Measurements from ENCODE around the gene MAP2K7. TPM values are rescaled to one million over a fixed set of nuclear protein-coding genes. Genes with fewer than 3 reads are reported as not detected.

MAP2K7 gene
- 17.3 TPM for polyA plus RNA-seq (2013)

DNA sequence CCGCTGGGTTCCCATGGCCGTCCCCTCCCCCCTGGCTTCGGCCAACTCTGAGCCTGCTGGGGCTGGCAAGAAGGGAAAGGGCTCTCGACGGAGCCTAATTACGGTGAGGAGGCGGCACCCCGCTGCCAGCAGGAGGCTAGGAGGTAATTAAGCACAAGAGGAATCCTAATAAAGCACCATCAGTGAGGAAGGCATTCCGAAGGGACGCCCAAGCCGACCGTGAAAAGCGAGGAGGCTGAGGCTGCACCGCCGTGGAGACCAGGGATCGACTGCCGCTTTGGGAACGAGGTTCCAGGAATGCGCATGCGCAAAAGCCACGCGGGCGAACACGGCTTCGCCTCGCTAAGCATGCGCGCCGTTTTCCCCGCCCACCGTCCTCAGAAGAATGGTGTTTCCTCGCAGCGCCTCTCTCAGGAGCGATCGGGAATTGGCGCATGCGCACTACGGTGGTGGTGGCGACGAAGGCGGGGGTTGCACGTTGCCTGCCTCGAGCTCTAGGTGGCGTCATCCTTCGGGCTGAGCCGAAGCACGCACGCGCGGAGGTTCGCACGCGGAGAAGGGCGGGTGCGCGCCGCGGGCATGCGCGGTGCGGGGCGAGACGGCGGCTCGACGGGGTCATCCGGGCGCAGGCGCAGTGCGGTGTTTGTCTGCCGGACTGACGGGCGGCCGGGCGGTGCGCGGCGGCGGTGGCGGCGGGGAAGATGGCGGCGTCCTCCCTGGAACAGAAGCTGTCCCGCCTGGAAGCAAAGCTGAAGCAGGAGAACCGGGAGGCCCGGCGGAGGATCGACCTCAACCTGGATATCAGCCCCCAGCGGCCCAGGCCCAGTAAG is at the start of gene MAP2K7:
Gene MAP2K7, plus strand, starts transcription at position 634 of the 830 bp plus-strand sequence. Its CDS starts 68 bp downstream, at position 702.
- 0% methylated on average over 84 of the region's 89 CpGs for WGBS (ENCODE audit: insufficient coverage)
- POLR2A ChIA-PET, result interaction anchor here (0.6 to 0.8 kb wide), 2 partner anchors 14 to 247 kb away, joined by 3 read pairs; no protein-coding TSS in a partner anchor
- Histone ChIP-seq H3K36me3 (ENCODE audit: control insufficient read depth in 4 of 4, insufficient read depth in 4 of 4, low read length in 3 of 4) (peaks cover 0 to 14% (median 7%) of the 10 kb centered on the region in 4 experiments), H3K9me3 (ENCODE audit: control extremely low read depth in 1 of 5, control insufficient read depth in 4 of 5, insufficient read depth in 2 of 5, low read depth in 1 of 5, low read length in 4 of 5) (no peaks in the 10 kb centered on the region), H3K4me1 (ENCODE audit: control extremely low read depth in 1 of 4, control insufficient read depth in 4 of 4, insufficient read depth in 4 of 4, low read length in 3 of 4) (peaks cover 0 to 24% (median 20%) of the 10 kb centered on the region in 4 experiments), H3K4me3 (ENCODE audit: control insufficient read depth in 1 of 7, extremely low read depth in 1 of 7, insufficient read depth in 4 of 7, low read depth in 2 of 7, low read length in 6 of 7) (peak within 1 kb of the TSS; percentile 65 to 91 (median 82)), H3K27ac (ENCODE audit: insufficient read depth in 1 of 2, low read depth in 1 of 2, low read length in 2 of 2, poor library complexity in 1 of 2, severe bottlenecking in 2 of 2) (peak within 1 kb of the TSS; percentile 25 to 82), H3K27me3 (replicated peaks in 2 of 5; ENCODE audit: control insufficient read depth in 4 of 5, insufficient read depth in 5 of 5, low read length in 4 of 5) (no peaks in the 10 kb centered on the region)
- DNase-seq, result peak; percentile 98 to 99 (median 98)
- CTCF ChIA-PET, result interaction anchor here (0.9 to 1.9 kb wide), 5 partner anchors 14 to 43 kb away, joined by 3 to 6 read pairs (median 5); no protein-coding TSS in a partner anchor

- Histone ChIP-seq H3K9me3 (ENCODE audit: control extremely low read depth in 1 of 5, control insufficient read depth in 4 of 5, insufficient read depth in 2 of 5, low read depth in 1 of 5, low read length in 4 of 5) (no peaks in the 10 kb centered on the region), H3K27ac (ENCODE audit: insufficient read depth in 1 of 2, low read depth in 1 of 2, low read length in 2 of 2, poor library complexity in 1 of 2, severe bottlenecking in 2 of 2) (no peak overlapping the region), H3K4me1 (ENCODE audit: control extremely low read depth in 1 of 4, control insufficient read depth in 4 of 4, insufficient read depth in 4 of 4, low read length in 3 of 4) (peaks cover 0 to 9% (median 5%) of the 10 kb centered on the region in 4 experiments), H3K4me3 (ENCODE audit: control insufficient read depth in 1 of 7, extremely low read depth in 1 of 7, insufficient read depth in 4 of 7, low read depth in 2 of 7, low read length in 6 of 7) (no peak overlapping the region), H3K36me3 (ENCODE audit: control insufficient read depth in 4 of 4, insufficient read depth in 4 of 4, low read length in 3 of 4) (no peaks in the 10 kb centered on the region), H3K27me3 (replicated peaks in 2 of 5; ENCODE audit: control insufficient read depth in 4 of 5, insufficient read depth in 5 of 5, low read length in 4 of 5) (peaks cover 0 to 15% (median 4%) of the 10 kb centered on the region in 5 experiments)
- 98% methylated on average over 14 of the region's 26 CpGs for WGBS (ENCODE audit: insufficient coverage)
- POLR2A ChIA-PET, result no interaction called here
- DNase-seq, result no peak
- CTCF ChIA-PET, result no interaction called here
Observed at GRCh38 chr19:7855426-7856108, 48.1 kb upstream of the MAP2K7 start.

- Histone ChIP-seq H3K4me1 (ENCODE audit: control extremely low read depth in 1 of 4, control insufficient read depth in 4 of 4, insufficient read depth in 4 of 4, low read length in 3 of 4) (peaks cover 0 to 13% (median 6%) of the 10 kb centered on the region in 4 experiments), H3K9me3 (ENCODE audit: control extremely low read depth in 1 of 5, control insufficient read depth in 4 of 5, insufficient read depth in 2 of 5, low read depth in 1 of 5, low read length in 4 of 5) (no peaks in the 10 kb centered on the region), H3K27me3 (replicated peaks in 2 of 5; ENCODE audit: control insufficient read depth in 4 of 5, insufficient read depth in 5 of 5, low read length in 4 of 5) (peaks cover 0 to 21% (median 4%) of the 10 kb centered on the region in 5 experiments), H3K4me3 (ENCODE audit: control insufficient read depth in 1 of 7, extremely low read depth in 1 of 7, insufficient read depth in 4 of 7, low read depth in 2 of 7, low read length in 6 of 7) (no peak overlapping the region), H3K36me3 (ENCODE audit: control insufficient read depth in 4 of 4, insufficient read depth in 4 of 4, low read length in 3 of 4) (no peaks in the 10 kb centered on the region), H3K27ac (ENCODE audit: insufficient read depth in 1 of 2, low read depth in 1 of 2, low read length in 2 of 2, poor library complexity in 1 of 2, severe bottlenecking in 2 of 2) (no peak overlapping the region)
- 97% methylated on average over 15 of the region's 16 CpGs for WGBS (ENCODE audit: insufficient coverage)
- ChIA-PET CTCF (no interaction called here), POLR2A (no interaction called here)
- DNase-seq, result no peak
Observed at GRCh38 chr19:7856109-7856591, 47.5 kb upstream of the MAP2K7 start.

DNA sequence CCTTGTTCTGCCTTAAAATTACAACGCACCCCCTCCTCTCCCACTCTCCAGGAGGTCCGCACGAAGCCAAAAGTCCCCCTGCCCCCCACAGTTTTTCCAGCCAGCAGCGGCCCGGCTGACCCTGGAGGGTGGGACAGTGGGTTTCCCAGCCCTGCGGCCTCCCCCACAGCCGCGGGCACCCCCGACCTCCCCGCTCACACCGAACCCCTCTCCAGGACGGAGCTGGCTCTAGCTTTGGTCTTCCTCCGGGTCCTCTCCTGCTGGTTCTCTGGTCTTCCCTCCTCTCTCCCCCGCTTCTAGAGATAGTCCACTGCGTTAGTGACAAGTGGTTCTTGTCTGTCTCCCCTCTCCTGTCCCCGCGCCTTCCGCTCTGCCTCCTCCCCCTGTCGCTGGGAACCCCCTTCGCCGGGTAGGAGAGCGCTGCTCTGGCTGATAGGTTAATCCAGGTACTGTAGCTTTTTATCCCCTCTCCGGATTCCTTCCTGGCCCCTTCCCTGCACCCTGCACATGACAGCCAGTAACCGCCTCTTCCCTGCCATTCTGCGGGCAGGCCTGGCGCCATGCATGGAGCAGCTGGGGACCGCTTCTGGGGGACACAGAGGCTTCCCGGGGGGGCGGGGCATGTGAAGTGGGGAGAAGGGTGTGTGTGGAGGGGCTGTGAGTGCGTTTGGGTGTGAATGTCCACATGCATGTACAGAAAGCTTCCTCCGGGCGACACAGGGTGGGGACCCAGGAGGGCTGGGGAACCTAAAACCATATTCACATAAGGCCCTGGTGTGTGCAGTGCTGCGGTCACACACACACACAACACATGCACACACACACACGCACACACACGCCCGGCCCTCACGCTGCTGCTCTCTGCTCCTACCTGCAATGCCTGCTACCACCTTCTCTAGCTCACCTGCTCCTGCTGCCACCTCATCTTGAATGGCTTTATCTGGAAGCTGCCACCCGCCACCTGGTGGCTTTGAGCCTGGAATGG is 46.7 kb upstream of the MAP2K7 start:
- H3K27me3 ChIP-seq (replicated peaks in 2 of 5; ENCODE audit: control insufficient read depth in 4 of 5, insufficient read depth in 5 of 5, low read length in 4 of 5), result peaks cover 0 to 29% (median 4%) of the 10 kb centered on the region in 5 experiments
- no peaks in the 10 kb centered on the region for H3K36me3 ChIP-seq (ENCODE audit: control insufficient read depth in 4 of 4, insufficient read depth in 4 of 4, low read length in 3 of 4)
- H3K4me3 ChIP-seq (ENCODE audit: control insufficient read depth in 1 of 7, extremely low read depth in 1 of 7, insufficient read depth in 4 of 7, low read depth in 2 of 7, low read length in 6 of 7), result no peak overlapping the region
- POLR2A ChIA-PET, result no interaction called here
- DNase-seq, result no peak
- WGBS (ENCODE audit: insufficient coverage), result 91% methylated on average over 32 of the region's 38 CpGs
- H3K4me1 ChIP-seq (ENCODE audit: control extremely low read depth in 1 of 4, control insufficient read depth in 4 of 4, insufficient read depth in 4 of 4, low read length in 3 of 4), result peaks cover 0 to 21% (median 13%) of the 10 kb centered on the region in 4 experiments
- no peaks in the 10 kb centered on the region for H3K9me3 ChIP-seq (ENCODE audit: control extremely low read depth in 1 of 5, control insufficient read depth in 4 of 5, insufficient read depth in 2 of 5, low read depth in 1 of 5, low read length in 4 of 5)
- CTCF ChIA-PET, result interaction anchor here (0.8 to 1.5 kb wide), 2 partner anchors 9 to 44 kb away, joined by 3 to 4 read pairs; no protein-coding TSS in a partner anchor
- H3K27ac ChIP-seq (ENCODE audit: insufficient read depth in 1 of 2, low read depth in 1 of 2, low read length in 2 of 2, poor library complexity in 1 of 2, severe bottlenecking in 2 of 2), result no peak overlapping the region

DNA sequence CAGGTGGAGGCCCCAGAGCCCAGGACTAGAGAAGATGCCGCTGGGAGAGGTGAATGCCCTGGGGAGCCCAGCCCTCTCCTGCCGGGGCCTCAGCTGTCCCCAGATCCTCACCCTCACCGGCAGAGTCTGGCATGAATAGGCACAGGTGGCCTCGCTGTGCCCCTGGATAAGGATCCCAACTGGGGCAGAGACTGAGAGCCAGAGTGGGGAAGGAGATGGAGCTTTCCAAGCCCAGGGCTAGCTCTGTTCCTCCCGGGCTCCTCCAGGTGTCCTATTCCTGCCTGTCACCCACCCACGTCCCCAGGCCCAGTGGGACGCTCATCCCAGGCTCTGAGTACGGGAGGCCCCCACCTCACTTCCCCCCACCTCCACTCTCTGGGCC is 46.0 kb upstream of the MAP2K7 start:
- Histone ChIP-seq H3K27ac (ENCODE audit: insufficient read depth in 1 of 2, low read depth in 1 of 2, low read length in 2 of 2, poor library complexity in 1 of 2, severe bottlenecking in 2 of 2) (no peak overlapping the region), H3K4me3 (ENCODE audit: control insufficient read depth in 1 of 7, extremely low read depth in 1 of 7, insufficient read depth in 4 of 7, low read depth in 2 of 7, low read length in 6 of 7) (no peak overlapping the region), H3K27me3 (replicated peaks in 2 of 5; ENCODE audit: control insufficient read depth in 4 of 5, insufficient read depth in 5 of 5, low read length in 4 of 5) (peaks cover 0 to 33% (median 4%) of the 10 kb centered on the region in 5 experiments), H3K4me1 (ENCODE audit: control extremely low read depth in 1 of 4, control insufficient read depth in 4 of 4, insufficient read depth in 4 of 4, low read length in 3 of 4) (peaks cover 0 to 25% (median 17%) of the 10 kb centered on the region in 4 experiments), H3K9me3 (ENCODE audit: control extremely low read depth in 1 of 5, control insufficient read depth in 4 of 5, insufficient read depth in 2 of 5, low read depth in 1 of 5, low read length in 4 of 5) (no peaks in the 10 kb centered on the region), H3K36me3 (ENCODE audit: control insufficient read depth in 4 of 4, insufficient read depth in 4 of 4, low read length in 3 of 4) (no peaks in the 10 kb centered on the region)
- ChIA-PET POLR2A (no interaction called here), CTCF (interaction anchor here (0.8 to 1.5 kb wide), 2 partner anchors 9 to 43 kb away, joined by 3 to 4 read pairs; no protein-coding TSS in a partner anchor)
- DNase-seq, result no peak
- WGBS (ENCODE audit: insufficient coverage), result 93% methylated on average over 6 of the region's 8 CpGs

GRCh38 chr19:7858109-7858770 is 45.4 kb upstream of the MAP2K7 start:
- CTCF ChIA-PET, result interaction anchor here (1.5 kb wide), 1 partner anchor 42 kb away, joined by 3 read pairs; no protein-coding TSS in a partner anchor
- no peak overlapping the region for H3K27ac ChIP-seq (ENCODE audit: insufficient read depth in 1 of 2, low read depth in 1 of 2, low read length in 2 of 2, poor library complexity in 1 of 2, severe bottlenecking in 2 of 2)
- peak in 2 of 3 donors; percentile 46 to 62 for DNase-seq
- H3K4me1 ChIP-seq (ENCODE audit: control extremely low read depth in 1 of 4, control insufficient read depth in 4 of 4, insufficient read depth in 4 of 4, low read length in 3 of 4), result peaks cover 0 to 25% (median 16%) of the 10 kb centered on the region in 4 experiments
- H3K36me3 ChIP-seq (ENCODE audit: control insufficient read depth in 4 of 4, insufficient read depth in 4 of 4, low read length in 3 of 4), result no peaks in the 10 kb centered on the region
- POLR2A ChIA-PET, result interaction anchor here (0.7 kb wide), 1 partner anchor 184 kb away, joined by 3 read pairs; no protein-coding TSS in a partner anchor
- no peak overlapping the region for H3K4me3 ChIP-seq (ENCODE audit: control insufficient read depth in 1 of 7, extremely low read depth in 1 of 7, insufficient read depth in 4 of 7, low read depth in 2 of 7, low read length in 6 of 7)
- no peaks in the 10 kb centered on the region for H3K9me3 ChIP-seq (ENCODE audit: control extremely low read depth in 1 of 5, control insufficient read depth in 4 of 5, insufficient read depth in 2 of 5, low read depth in 1 of 5, low read length in 4 of 5)
- H3K27me3 ChIP-seq (replicated peaks in 2 of 5; ENCODE audit: control insufficient read depth in 4 of 5, insufficient read depth in 5 of 5, low read length in 4 of 5), result peaks cover 0 to 37% (median 4%) of the 10 kb centered on the region in 5 experiments
- WGBS (ENCODE audit: insufficient coverage), result 75% methylated on average over 23 of the region's 29 CpGs
